ENCODE data around the gene PHTF2.

- no peak for TF ChIP-seq FOXK2 (IDR thresholded peaks at IDR 0.05)
- no peak for TF ChIP-seq SUZ12 (IDR thresholded peaks at IDR 0.05)
- no peak for TF ChIP-seq NFRKB (IDR thresholded peaks at IDR 0.05)
- no peak for TF ChIP-seq PKNOX1 (IDR thresholded peaks at IDR 0.05)
- TF ChIP-seq TARDBP (IDR thresholded peaks at IDR 0.05): no peak
- TF ChIP-seq SP1 (IDR thresholded peaks at IDR 0.05): no peak
- no peak for TF ChIP-seq ARNT (IDR thresholded peaks at IDR 0.05)
- TF ChIP-seq CTBP1 (IDR thresholded peaks at IDR 0.05; ENCODE audit: borderline replicate concordance): no peak
- no peak for TF ChIP-seq L3MBTL2 (conservative IDR thresholded peaks at IDR 0.05)
- no peak for TF ChIP-seq ZNF384 (IDR thresholded peaks at IDR 0.05)
- no peak for TF ChIP-seq BHLHE40 (IDR thresholded peaks at IDR 0.05; ENCODE audit: borderline replicate concordance)
- no peak for TF ChIP-seq FOXM1 (IDR thresholded peaks at IDR 0.05; ENCODE audit: borderline replicate concordance)
- TF ChIP-seq ELF4 (IDR thresholded peaks at IDR 0.05): no peak
Measured at GRCh38 chr7:77917500-77918262, 119.1 kb downstream of the PHTF2 start.

Data from HEK293T (cell line).